ENCODE data around the gene CREB3L2. TPM values are rescaled to one million over a fixed set of nuclear protein-coding genes. Genes with fewer than 3 reads are reported as not detected.
A peak's percentile ranks its signal among the peaks of the same experiment; 100 is the strongest.

The CREB3L2 gene
- total RNA-seq, 2 donors from 2014 or later = 106 to 129 TPM

DNA sequence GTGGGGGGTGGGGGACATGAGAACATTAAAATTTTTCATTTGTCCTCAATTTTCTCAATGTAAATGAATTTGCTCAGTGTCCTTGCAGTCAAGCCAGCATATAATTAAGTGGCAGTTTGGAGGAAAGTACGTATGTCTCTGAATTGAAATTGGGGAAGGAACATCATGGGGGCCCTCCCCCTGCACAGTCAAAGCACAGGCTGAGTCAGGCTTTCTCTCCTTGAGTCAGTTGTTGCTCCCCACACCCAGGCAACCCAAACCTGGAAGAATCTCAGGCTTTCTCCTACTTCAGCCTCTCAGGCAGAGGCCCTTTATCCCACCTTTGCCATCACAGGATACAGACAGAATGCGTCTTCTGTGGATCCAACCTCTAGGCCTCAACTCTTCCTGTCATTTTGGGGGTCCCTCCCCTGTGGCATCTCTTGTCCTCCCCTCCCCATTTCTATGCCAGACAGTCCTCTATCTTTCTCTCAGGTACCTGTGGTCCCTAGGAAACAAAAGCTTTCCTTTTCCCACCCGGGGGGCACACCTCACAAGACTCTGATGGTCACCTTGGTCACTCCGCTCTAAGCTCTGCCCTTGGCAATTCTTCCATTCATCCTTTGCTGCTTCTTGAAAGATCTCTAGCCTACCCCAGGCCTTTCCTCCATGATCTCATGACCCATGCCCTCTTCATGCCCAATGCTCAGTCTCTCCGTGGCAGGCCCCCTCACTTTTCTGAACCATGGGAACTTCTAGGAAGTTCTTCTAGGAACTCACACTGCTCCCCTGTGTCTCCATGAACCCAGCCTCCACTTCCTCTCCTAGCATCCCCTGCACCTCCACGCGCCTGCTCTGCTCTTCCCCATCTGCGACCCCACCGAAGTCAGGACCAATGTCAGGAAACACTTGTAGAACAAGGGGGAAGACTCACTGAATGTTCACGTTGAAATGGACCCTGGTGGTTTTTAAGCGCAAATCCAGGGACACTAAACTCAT is 40.4 kb downstream of the CREB3L2 start:
- DNase-seq (ENCODE audit: low spot score) = no peak
- intact Hi-C loops (cut with DNase I) = no loop called here

DNA sequence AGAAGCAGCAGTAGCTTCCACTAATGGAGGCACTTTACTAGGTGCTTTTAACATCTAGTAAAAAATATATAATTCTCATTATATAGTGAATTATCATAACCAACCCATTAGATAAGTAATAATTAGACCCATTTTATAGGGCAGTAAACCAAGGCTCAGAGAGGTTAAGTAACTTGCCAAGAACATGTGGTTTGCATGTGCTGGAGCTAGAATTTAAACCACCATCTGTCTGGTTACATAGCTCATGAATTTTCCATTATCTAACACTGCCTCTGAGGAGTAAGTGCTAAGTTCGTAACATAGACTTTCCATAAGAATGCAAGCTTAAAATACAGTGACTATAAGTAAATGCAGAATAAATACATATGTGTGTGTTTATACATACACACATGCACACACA is 41.9 kb downstream of the CREB3L2 start:
- intact Hi-C loops (cut with DNase I) = no loop called here

DNA sequence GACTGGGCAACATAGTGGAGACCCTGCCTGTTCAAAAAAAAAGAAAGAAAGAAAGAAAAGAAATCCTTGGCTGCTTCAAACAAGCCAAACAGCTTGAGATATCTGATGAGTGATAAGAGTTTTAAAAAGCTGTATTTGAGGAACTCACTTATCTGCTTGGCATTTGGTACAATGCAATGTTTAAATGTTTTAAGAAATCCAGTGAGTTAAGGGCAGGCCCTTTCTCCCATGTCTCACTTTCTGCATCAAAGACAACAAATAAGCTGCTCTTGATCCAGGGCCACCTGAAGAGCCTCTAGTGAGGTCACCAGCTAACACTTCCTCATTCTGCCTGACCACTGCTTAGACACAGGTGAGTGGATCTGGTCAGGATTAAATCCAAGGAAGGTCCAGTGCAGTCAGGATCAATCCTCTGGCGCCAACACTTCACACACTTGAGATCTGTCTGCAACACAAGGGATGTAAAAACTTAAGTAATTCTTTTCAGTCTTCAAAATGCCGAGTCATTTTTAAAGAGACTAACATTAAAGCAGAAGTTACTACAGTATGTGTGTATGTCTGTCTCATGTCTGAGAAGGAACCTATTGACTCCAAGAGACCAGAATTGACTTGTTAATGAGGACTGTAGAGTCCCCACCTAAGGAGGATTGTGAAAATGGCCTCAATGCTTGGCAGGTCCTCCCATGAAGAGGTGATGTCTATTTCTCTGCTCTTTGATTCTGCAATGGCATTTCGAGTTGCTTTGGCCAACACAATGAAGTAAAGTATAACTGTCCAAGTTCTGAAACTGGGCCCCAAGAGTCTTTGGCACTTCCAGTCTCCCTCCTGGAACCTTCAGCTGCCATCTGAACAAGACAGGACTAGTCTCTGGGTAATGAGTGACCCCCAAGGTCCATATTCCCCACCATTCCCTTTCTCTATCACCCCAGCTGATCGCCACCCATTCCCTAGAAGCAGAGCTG is 43.1 kb downstream of the CREB3L2 start:
- DNase-seq (ENCODE audit: low spot score) = no peak
- intact Hi-C loops (cut with DNase I) = no loop called here

More for the DNA sequence above, 41.9 kb downstream of the CREB3L2 start:
- DNase-seq (ENCODE audit: low spot score) = no peak

DNA sequence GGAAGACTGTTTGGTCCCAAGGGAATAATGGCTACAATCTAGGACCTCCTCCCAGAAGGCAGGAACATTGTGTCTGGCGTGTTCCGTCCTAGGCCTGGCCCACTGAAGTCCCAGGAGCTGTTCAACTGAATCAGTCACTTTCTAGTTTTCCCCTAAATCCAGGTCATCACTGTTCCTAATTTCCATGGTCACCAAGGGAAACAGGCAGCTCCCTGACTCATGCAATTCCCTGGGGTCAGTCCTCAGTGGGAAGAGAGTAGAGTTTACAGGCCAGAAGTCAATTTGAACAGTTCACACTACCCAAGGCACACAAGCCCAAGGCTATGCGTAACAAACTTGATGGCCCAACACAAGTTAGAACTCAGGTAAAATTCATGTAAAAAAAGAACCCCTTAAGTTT is 44.0 kb downstream of the CREB3L2 start:
- peak; percentile 84 for DNase-seq (ENCODE audit: low spot score)
- intact Hi-C loops (cut with DNase I) = no loop called here

DNA sequence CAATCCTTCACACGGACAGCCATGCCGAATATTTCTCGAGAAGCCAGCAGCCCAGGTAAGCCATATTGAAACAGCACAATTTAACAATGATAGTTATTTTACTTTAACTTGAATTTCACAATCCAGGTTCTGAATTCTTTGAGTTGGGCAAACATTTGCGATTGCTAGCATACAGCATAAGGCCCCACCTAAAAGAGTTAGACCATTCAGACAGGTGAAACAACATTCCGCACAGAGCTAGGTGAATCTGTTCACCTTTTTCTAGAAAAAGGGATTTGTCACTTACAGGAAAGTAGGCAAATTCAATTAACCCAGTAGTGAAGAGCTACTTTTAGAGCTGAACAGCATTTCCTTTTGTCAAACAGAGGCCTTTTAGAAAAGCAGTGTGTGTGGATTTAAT is 45.3 kb downstream of the CREB3L2 start:
- no peak for DNase-seq (ENCODE audit: low spot score)
- intact Hi-C loops (cut with DNase I) = no loop called here

DNA sequence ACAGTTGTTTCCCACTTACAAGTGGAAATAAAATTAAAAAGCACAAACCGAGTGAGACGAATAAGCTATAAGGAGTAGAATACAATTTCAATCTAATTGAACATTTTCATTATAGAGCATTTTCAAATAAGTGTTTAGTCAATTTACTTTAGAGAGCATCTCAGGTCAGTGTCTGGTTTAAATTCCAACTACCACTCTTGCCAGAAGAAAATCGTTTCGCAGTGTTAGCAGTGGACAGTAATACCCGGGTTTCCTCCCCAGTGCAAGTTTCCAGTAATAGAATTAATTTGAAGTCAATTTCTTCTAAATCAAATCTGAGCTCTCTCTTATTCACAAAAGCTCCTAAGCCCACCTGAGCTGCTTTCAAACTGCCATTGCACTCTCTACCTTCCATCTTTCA is 45.7 kb downstream of the CREB3L2 start:
- intact Hi-C loops (cut with DNase I) = no loop called here

DNA sequence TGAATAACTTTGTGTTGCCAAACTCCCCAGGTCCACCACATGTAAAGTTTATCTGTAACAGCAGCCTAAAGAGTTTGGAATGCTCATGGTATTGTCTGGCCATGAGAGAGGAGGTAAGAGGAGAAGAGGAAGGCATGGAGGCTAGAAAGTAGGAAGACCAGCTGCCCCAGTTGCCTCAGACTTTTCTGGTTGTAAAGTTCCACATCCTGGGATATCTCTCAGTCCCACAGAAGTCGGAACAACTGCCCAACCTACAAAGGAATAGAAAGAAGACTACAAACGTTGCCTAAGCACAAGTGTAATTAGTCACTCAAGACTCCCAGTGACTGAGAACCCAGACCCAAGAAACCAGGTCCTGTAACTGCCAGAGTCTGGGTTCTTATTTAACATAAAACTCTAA is 47.3 kb downstream of the CREB3L2 start:
- intact Hi-C loops (cut with DNase I) = loop anchor here in 1 of 2 donors (5.0 kb wide), 1 partner anchor 33 kb away; no protein-coding TSS in a partner anchor
- no peak for DNase-seq (ENCODE audit: low spot score)

More for the DNA sequence above, 45.7 kb downstream of the CREB3L2 start:
- no peak for DNase-seq (ENCODE audit: low spot score)

DNA sequence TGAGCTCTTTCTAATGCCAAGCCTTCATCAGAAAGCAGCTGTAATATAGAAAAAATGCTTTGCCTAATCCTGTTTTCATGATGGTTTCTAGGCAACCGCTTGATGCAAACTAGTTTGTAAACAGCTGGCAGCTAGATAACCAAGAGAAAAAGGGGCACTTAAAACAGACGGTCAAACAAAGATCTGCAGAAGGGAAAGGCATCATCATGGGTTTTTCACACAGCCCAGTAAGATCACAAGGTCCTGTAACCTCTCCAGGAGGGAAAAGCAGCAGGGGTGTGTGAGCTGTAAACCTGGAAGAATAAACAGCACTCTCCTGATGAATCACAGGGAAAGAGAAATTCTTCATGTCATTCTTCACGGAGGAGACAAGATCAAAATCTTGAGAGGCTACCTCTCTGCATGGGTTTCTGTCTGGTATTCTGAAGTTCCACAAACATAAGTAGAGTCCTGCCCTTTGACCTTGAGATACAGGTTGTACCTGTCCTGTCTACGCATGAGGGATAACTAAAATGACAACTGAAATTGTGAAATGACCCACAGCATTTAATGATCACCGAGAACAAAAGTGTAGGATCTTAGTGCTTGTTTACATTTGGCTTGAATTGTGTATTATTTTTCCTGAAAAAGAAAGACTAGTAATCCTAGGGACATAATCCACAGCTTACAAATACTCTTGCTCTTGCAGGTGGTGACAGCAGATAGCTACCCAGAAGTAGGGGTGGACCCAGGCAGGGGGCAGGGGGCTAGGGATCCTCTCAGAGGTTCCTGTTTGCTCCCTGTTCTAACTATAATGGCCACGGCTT is 48.0 kb downstream of the CREB3L2 start:
- intact Hi-C loops (cut with DNase I) = loop anchor here in 1 of 2 donors (5.0 kb wide), 1 partner anchor 33 kb away; no protein-coding TSS in a partner anchor
- DNase-seq (ENCODE audit: low spot score) = no peak

DNA sequence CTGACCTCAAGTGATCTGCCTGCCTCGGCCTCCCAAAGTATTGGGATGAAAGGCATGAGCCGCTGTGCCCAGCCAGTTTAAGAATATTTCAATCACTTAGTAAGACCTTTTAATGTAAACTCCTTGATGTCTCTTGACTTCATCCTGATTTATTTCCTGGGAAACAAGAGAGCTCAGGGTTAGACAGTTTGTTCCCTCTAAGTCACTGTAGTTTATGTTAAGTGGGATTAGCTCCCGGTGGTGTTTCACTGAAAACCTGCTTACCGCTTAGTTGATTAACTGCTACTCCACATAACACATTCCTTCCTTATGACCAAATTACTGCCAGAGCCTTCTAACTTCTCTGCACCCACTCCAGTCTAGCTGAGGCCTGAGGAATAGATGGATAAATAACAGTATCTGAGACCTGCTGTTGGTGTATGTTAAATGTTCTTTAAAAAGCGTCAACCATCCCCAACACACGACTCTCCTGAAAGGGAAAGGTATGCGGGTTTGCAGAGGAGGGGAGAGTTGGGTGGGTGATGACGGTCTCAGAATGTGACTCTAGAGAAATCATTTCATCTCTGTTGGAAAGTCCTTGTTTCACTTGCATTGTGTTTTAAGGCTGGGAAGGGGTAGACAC is 48.7 kb downstream of the CREB3L2 start:
- no peak for DNase-seq (ENCODE audit: low spot score)
- intact Hi-C loops (cut with DNase I) = loop anchor here in 1 of 2 donors (5.0 kb wide), 1 partner anchor 34 kb away; no protein-coding TSS in a partner anchor

DNA sequence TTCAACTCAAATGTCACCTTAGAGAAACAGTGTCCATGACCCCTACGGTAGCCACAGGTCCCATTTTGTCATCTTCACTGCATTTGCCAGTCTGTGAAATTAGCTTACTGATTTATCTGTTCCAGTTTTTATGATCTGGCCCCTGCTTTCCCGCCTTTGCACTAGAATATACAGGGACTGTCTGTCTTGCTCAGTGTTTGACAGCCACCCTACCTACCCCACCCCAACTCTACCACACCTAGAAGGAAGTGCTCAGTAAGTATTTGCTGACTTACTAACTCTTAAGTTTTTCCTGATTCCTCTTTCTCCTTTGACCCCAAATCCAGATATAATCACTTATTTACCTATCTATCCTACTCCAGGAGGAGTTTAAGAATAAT is 49.5 kb downstream of the CREB3L2 start:
- no peak for DNase-seq (ENCODE audit: low spot score)
- intact Hi-C loops (cut with DNase I) = loop anchor here in 1 of 2 donors (5.0 kb wide), 1 partner anchor 35 kb away; no protein-coding TSS in a partner anchor

DNA sequence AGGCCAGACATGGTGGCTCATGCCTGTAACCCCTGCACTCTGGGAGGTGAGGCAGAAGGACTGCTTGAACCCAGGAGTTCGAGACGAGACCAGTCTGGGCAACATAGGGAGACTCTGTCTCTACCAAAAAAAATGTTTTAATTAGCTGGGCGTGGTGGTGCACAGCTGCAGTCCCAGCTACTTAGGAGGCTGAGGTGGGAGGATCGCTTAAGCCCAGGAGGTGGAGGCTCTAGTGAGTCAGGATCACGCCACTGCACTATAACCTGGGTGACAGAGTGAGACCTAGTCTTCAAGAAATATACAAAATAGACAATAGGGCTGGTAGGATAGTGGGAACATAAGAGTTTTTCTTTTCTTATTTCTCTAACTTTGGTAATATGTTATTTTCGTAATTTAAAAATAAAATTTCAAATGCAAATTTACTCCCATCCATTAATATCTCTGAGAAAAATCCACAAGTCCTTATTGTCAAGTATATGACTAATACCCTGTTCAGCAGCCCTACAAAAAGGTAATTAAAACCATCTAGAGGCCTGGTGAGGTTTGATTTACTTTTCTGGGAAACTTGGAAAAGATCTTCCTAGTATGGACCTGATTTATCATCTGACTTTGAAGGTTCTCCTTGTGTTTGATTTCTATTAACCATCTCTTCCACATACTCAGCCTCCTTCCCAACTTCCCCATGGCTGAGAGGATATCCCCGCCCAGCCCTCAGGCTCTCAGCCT is 50.0 kb downstream of the CREB3L2 start:
- intact Hi-C loops (cut with DNase I) = loop anchor here in 1 of 2 donors (5.0 kb wide), 1 partner anchor 35 kb away; no protein-coding TSS in a partner anchor
- DNase-seq (ENCODE audit: low spot score) = no peak

DNA sequence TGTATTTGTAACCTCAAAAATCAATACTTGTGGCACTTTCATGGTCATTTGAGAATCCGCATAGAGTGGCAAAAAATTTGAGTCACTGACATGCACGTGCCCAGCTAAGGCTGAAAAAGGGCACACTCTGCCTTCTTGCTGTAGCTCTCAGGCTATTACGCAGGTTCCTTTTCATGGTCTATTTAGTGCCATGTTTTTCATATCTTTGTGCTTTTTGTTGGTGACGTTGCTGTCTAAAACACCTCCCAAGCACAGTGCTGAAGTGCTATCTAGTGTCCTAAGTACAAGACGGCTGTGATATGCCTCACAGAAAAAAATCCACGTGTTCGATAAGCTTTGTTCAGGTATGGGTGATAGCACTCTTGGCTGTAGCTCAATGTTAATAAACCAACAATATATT is 50.9 kb downstream of the CREB3L2 start:
- DNase-seq (ENCODE audit: low spot score) = no peak
- intact Hi-C loops (cut with DNase I) = loop anchor here in 1 of 2 donors (5.0 kb wide), 1 partner anchor 36 kb away; no protein-coding TSS in a partner anchor

DNA sequence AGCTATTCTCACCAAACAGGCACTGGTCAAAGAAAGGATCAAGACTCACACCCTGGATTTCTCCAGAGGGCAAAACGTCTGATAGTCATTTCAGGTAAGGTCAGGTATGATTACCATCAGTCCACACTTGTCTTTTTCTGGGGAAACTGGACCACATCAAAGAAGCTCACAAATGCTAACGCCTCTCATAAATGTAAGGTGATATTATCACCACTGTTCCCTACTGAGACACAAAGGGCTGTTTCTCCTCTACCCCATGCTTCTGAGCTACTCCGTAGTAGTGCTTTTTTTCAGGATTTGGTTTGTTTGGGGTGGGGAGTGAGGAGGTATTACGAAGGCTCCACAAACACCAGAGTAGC is 51.6 kb downstream of the CREB3L2 start:
- no peak for DNase-seq (ENCODE audit: low spot score)
- intact Hi-C loops (cut with DNase I) = loop anchor here in 1 of 2 donors (5.0 kb wide), 1 partner anchor 37 kb away; no protein-coding TSS in a partner anchor

DNA sequence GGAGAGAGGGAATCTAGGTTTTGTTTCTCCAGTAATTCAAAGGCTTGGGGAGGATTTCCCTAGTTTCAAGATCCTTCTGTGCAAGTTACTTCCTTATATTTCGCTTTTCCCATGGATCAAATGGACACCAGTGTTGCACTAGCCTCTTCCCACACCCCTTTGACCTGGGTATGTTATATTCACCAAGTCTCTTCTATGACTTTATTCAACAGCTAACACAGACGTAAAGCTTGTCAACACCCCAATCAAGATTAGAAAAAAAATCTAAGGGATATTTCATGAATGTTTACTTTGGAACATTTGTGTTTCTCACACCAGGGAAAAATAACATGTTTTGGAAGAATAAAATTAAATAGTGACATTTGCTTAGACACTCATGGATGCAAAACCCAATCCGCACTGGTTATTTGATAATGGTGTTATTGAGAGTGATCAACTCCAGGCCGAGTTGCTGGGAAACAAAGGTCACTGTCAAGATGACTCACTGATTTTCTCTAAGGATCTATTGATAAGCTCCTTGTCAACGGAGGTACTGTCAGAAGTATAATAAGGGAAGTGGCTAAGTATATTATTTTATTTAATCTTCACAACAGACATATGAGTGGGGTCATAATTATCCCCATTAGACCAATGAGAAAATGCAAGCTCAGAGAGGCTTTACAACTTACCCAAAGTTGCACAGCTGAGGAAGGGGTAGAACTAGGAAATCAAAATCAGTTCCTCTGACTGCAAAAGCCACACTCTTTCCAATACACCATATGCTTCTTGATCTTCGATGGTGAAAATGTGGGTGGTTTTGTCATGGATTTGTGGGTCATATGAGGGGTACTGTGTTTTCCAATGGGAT is 52.2 kb downstream of the CREB3L2 start:
- no peak for DNase-seq (ENCODE audit: low spot score)
- intact Hi-C loops (cut with DNase I) = loop anchor here in 1 of 2 donors (5.0 kb wide), 1 partner anchor 38 kb away; no protein-coding TSS in a partner anchor

DNA sequence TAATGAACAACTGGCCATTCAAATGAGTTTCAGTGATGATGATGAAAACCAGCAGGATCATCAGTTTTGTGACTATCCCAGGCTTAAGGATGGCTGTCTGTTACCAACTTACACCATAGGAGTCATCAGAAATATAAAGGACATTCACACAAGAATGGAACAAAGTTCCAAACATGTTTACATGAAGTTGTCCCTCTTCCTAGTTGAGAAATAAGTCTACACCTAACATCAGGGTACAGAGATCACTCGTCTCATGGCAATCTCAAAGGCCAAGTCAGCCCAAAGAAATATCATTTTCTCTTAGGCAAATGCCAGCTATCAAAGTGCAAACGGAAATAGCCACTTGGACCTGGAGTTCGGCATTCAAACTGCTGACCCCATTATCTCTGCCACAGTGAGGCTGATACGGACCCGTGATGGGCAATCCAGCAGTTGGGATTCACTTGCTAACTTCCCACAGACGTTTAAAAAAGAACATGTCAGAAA is 53.0 kb downstream of the CREB3L2 start:
- intact Hi-C loops (cut with DNase I) = no loop called here

DNA sequence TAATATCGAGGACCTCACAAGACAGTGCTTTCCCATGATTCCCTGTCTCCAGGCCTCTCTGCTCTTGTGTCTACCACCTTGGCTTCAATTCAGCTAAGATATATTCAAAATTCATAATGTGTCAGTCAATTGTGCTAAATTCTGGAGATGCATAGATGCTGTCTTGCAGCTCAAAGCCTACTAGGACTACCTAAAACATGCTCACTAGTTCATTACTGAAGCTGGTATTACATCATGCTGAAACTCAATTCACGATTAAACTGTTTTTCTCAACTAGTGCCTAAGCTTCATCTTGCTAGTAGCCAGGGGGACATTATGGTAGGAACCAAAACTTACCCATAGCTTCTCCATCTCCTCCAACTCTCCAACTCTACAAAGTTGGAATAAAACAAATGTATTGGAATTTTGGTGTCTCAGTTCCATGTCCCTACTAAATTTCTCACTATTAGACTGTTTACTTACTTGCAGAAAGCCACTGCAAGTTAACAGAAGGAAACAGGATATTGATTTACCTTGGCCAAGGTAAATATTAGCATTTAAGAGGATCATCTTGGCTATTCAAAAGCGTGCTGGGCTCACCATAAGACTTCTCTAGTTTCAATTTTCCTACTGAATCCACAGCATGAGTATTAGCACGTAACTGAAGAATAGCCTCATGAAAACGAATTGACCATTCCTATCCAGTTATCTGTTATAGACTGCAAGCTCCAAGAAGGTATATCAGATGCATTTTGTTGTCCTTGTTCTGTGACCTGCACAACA is 53.6 kb downstream of the CREB3L2 start:
- intact Hi-C loops (cut with DNase I) = no loop called here
- no peak for DNase-seq (ENCODE audit: low spot score)

More for the DNA sequence above, 53.0 kb downstream of the CREB3L2 start:
- DNase-seq (ENCODE audit: low spot score) = no peak

All from posterior vena cava (tissue), 2 donors.